Activated CD4-positive, CD25-positive, alpha-beta regulatory T cell treated with anti-CD3 and anti-CD28 coated beads, Interleukin-2, amount 50 U/mL, for 24 hours (primary cell): ENCODE measurements around the gene RRBP1.

Experiments used
- ATAC-seq, 2 donors: fragments of 150-1000 bp; cut with Tn5 transposase; one replicate each; pipeline ENCODE4 v1.10.0; 2021; ENCODE audit warnings: mild to moderate bottlenecking in 1 of 2, moderate library complexity in 1 of 2

Gene RRBP1

DNA sequence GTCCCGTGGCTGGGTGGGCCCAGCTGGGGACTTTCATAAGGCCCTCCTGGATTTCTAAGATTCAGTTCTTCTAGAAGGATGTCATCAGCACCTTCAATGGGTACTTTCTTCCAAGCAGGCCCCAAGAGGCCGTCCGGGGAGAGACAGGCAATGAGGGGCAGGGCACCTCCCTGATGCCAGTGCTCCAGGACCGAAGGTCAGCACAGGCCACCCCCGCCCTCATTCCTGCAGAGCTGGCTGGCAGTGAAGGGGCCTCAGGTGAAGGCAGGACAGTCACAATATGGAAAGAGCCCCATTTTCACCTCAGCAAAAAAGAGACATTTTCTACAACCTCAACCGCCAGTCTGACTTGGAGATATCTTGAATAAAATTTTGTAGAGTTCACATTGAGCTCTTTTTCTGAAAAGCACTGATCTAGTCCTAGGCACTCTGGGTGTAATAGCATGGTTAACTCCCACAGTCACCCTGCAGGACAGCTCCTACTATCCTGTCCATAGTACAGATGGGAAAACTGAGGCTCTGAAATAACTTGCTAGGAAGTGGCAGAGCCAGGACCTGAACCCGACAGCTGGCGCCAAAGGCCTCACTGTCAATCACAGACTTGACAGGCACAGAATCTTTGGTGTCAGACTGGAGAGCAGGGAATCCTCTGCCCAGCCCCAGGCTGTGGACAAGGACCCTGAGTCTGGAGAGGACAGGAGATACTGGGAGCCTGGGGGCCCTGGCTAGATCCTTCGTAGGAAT lies 50.3 kb downstream of the RRBP1 start:
- no peak for ATAC-seq

DNA sequence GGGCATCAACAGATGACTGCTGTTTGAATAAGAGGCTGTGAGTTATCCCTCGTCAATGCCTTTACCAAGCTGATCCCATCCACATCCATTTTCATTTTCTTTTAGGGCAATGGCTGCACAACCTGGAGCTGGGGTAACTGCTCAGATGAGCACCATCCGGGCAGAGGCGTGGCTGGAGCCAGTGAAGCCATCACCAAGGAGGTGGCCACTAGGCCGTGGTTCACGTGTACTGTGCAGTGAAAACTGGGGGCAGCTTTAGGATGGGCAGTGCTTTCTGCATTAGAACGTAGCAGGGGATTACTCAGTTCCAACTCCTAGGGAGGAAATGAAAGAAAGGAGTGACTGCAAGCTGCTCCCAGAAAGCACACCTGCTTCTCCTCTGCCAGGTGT lies 51.2 kb downstream of the RRBP1 start:
- no peak for ATAC-seq

DNA sequence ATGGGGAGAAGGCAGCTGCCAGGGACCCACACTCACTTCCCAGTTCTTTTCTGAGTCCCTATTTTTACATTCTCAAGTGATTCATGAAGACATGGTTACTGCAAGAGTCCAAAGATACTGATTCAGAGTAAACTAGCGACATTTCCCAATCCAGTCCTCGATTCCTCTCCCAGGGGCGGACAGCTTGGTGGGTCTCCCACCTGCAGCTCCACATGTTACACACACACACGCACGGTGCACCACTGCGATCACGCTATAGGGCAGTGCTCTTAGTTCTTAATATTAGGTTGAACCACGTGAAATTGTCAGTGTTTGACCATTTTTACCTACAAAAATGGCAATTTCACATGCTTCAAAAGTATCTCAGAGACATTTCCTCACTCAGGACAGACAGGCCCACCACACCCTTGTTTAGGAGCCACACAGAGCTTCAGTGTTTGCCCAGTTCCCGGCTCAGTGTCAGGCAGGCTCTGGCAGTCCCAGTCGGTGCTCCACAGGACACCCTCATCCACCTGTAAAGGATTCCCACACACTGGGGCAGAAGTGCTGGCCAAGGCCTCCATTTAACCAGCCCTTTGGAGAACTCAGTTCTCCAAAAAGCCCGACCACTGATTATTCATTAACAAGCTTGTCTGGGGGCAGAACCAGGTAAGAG lies 51.8 kb downstream of the RRBP1 start:
- no peak for ATAC-seq

DNA sequence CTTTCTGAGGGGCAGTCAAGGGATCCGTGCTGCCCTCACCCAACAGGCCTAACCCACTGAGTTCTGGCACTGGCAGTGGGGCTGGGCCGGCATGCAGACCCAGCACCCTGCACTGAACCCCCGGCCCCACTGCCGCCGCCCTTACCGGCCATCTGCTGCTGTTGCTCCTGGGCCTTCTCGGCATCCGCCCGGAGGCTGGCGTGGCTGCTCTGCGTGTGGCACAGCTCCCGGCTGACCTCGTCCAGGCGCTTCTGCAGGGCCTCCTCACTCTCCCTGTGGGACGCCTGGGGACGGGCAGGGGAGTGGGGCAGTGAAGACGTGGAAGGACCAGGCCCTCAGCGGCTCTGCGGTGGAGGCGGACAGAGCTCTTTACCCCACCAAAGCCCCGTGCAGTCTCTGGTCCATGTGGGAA lies 52.4 kb downstream of the RRBP1 start:
- ATAC-seq = no peak

DNA sequence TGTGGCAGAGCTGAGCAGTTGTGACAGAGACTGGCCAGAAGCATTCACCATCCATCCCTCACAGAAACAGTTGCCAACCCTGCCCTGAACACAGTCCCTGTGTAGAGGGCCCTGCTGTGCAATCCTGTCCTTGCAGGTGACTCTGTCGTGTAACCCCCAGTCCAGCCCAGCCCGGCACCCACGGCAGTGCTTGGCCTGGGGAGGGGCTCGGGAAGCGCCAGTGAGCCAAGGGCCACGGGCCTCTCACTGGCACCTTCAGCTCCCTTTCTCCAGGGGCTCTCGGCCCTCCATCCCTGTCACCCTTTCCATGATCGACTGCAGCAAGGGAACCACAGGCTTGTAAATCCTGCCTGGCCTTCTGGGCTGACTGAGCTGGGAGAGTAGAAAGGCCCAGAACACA lies 53.0 kb downstream of the RRBP1 start:
- ATAC-seq = no peak

DNA sequence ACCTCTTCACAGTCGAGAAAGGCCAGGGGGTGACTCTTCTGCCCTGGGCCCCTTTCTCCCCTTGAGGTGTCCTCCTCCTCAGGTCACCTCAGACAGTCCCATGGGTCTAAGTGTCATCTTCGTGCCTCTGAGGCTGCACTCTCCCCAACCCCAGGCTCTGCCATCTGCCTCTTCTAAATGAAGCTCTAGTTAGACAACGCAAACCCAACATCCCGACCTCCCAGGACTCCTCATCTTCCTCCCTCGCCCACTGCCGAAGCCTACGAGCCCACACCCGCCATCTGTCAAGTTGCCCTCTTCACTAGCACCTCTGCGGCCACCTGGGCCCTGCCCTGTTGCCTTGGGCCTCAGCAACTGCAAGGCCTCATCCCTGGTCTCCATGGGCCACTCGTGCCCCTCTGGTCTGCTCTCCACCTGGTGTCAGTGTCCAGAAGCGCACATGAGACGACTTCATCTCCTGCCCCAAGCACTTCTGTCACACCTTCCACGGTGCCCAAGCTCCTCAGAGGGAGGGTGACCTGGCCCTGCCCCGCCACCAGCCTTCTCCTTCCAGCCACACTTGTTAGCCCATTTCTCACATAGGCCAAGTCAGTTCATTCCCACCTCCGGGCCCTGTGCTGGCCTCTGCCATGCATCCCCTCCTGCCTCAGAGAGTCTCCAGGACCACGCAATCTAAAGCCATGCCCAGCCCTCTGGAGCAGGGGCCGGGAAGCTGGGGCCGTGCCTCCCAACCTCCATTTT lies 53.8 kb downstream of the RRBP1 start:
- no peak for ATAC-seq

DNA sequence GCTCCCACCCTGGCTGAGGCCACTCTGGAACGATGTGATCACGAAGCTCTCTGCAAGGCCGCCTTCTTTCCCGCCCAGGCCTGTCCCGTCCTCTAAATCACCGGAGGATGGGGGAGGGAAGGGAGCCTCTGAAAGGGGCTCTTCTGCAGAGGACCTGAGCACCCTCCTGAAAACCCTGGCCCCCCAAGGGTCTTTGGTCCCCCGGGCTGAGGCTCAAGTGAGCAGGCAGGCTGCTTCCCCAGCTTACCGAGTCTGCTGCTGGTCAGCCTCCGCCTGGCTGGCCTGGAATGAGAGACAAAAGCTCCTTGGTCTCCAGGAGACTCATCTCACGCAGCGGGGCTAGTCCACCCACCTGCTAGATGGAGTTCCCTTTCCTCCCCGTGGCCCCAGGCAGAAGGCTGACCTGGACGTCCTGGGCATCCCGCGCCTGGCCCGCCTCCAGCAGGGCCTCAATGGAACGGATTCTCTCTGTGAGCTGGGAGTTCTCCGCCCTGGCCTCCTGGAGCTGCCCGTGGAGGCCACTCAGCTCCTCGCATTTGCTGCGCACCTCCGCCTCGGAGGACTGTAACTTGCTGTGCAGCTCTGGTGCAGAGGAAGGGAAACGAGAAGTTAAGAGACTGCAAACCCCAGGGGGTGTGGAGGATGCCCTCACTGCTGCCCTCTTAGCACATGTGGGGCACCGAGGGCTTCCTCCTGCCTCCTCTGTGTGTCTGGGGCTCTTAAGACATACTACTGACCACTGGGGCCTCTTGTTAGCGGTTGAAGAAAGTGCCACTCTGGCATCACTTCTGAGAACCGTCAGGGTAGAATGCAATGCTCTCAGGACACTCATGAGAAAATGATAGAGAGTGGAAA lies 54.7 kb downstream of the RRBP1 start:
- no peak for ATAC-seq

DNA sequence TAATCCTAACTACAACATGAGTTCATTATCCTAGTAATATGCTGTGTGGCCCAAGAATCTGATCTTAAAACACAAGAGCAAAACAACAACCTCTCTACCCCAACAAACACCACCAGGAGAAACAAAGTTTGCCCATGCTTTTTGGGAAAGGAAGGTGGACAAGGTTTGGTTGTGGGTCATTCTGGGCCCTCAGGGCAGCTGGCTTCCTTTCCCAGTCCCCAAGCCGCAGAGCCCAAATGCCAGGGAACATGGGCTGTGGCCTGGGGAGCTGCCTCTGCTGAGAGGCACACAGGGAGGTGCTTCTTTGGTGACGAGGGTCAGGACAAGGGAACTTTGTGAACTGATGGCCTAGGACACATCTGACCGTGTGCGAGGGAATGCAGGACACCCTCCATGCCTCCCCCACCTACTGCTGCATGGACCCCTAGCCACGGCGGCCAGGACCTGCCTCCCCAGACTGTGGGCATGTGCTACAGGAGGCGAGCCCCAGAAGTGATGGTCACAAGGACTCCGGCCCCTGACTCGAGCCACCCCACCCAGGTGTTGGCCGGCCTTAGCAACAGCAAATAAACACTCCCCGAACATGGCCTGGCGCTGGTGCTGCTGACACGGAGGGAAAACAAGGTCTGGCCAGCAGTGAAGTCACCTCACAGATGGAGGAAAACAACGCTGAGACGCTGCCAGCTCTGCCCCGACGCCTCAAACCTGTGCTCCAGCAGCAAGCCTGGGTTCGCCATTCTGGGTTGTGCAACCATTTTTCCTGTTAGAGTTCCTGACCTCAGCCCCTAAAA lies 55.6 kb downstream of the RRBP1 start:
- no peak for ATAC-seq

DNA sequence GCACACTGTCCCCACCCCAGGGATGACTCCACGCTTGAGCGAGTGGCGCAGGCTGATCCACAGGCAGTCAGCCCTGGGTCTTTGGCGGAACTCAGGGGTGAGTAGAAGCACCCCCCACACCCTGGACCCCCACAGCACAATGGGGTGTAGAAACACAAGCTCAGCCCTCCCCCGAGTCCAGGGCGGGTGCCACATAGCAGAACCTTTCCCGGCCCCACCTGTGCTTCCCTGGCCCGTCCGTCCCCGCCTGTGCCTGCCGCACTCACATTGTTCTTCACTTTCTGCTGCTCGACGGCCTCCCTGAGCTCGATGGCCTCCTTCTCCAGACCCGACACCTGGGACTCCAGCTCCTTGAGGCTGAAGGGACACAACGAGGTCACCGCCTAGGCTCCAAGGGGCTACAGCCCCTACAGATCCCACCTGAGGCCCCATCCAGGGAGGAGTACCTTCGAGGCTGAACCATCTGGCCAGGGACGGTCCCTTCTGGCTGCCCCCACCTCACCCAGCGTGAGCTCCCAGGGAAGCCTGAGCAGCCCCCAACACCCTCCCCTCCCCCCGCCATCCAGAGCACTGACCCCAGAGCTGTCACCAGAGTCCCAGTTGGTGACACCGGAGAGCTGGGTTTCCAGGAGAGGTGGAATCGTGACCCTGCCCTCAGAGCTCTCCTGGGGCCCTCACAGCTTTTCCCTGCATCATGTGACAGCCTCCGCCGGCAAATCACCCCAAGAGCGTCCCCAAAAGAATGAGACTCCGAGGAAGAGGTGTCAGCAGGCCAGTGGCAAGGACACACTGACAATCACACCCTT lies 56.6 kb downstream of the RRBP1 start:
- no peak for ATAC-seq

DNA sequence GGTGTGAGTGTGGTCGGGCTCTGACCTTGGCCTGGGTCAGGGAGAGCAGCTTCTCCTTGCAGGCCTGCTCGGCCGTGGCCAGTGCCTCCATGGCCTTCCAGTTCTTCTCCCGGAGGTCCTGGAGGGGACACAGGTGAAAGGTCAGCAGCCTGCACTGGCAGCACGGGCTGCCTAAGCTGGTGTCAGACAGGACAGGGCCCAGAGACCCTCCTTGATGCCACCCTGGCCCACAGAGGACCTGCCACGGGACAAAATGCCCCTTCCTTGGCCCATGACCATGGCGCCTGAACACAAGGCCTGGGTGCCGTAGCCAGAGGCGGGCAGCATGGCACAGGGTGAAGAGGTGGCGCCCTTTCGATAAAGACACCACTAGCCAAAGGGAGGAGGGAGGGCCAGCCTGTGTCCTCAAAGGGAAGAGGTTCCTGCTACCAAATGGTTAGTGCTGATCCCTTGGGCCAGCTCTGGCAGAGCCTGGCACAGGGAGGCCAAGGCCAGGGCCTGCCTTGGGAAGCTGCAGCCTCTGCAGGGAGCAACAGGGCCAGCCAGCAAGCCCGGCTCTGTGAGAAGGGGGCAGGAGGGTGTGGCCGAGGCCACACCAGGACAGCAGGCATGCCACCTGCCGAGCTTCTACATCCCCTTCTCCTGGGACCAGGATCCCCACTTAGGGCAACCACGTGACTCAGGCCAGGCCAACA lies 57.3 kb downstream of the RRBP1 start:
- no peak for ATAC-seq

DNA sequence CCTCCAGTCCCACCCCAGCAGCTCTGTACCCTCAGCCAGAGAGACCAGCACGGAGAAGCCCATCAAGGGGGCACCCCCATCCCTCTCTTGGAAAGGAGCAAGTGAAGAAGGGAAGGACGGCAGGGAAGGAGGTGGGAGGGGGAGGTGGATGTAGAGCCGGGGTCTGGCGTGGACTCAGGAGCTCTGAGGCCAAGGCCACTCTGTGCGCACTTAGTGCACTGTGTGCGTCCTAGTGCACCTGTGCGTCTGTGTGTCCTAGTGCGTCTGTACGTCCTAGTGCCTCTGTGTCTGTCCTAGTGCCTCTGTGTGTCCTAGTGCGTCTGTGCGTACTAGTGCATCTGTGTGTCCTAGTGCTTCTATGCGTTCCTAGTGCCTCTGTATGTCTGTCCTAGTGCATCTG lies 58.0 kb downstream of the RRBP1 start:
- no peak for ATAC-seq

DNA sequence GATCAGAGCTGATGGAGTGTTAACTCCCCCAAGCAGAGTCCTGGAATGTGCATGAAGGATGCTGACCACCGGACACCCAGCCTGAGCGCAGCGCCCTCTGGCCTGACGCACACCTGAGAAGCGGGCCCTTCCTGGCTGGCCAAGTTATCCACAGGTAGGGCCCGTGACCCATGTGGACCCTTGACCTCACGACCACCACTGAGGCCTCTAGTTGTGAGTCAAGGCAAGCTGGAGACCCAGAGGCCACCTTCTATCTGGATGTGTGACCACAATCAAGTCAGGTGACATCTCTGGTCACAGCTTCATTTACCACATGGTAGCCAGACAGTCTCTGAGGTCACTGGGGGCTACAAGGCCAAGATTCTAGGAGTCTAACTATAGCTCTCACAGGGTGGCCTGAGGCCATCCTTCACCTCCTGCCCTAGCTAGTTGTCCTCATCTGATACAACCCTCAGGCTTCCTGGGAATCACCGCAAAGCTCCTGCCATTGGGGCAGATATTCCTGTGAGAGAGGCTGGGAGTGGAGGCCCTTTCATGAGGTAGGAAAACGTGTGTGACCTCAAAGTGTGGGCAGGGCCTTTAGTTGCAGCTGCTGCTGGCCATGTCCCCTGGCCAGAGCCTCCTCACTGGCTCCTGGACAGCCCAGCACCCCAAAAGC lies 59.1 kb downstream of the RRBP1 start:
- ATAC-seq = no peak

DNA sequence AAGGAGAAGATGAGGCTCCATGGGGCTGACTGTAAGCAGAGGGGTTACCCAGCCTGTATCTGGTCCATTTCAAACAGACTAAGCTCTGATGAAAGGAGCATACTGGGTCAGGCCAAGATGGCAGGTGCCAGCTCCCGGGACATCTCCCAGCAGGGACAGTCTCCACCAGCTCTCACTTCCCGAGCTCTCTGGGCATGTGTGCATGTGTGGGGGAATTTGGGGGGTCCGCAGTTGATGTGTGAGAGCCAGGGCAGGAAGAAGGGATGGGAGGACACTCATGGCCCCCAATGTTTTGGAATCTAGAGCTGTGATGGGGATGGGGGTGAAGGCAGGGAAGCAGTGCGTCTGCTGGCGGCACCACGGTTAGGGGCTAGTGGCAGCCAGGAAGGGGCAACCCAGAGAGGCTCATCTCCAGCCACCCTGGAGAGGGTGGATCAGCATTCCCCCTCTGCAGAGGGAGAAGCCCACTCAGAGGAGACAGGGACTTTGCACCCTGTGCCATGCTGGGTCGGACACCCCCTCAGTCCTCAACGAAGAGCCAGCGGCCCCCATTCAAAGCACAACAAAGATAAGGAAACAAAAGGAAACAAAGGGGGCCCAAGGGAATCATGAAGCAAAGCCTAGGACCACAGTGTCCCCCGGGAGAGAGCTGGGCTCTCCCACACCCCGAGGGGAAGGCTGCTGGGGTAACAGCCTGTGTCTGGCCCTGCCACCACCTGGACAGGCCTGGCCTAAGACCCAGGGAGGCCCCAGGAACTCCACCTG lies 59.8 kb downstream of the RRBP1 start:
- no peak for ATAC-seq

DNA sequence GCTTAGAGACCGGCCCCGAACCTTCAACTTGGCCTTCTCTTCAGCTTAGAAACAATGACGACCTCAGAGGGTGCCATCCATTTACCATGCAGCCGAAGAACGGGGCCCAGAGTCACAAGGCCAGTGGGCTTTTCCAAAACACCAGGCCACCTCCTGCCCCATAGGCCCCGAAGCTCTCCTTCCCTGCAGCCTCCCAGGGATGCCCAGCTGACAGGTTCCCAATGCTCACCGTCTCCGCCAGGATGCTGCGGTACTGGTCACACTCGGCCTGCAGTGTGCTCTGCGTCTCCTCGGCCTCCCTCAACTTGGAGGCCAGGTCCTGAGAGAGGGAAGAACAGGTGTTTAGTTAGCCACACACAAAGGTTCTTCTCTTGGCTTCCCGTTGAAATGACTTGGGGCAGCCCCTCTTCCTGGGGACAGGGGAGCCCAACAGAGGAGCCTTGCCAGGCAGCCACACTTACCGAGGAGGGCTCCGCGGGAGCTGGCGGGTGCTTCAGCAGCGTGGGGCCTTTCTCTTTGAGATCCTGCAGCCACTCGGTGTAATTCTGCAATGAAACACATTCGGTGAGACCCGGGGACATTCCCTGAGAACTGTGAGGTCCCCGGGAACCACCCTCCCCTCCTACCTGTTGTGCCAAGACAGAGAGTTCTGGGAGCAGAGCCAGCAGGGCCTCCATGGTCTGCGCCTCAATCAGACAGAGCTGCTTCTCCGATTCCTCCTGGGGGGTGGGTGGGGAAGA lies 60.6 kb downstream of the RRBP1 start:
- ATAC-seq = no peak

DNA sequence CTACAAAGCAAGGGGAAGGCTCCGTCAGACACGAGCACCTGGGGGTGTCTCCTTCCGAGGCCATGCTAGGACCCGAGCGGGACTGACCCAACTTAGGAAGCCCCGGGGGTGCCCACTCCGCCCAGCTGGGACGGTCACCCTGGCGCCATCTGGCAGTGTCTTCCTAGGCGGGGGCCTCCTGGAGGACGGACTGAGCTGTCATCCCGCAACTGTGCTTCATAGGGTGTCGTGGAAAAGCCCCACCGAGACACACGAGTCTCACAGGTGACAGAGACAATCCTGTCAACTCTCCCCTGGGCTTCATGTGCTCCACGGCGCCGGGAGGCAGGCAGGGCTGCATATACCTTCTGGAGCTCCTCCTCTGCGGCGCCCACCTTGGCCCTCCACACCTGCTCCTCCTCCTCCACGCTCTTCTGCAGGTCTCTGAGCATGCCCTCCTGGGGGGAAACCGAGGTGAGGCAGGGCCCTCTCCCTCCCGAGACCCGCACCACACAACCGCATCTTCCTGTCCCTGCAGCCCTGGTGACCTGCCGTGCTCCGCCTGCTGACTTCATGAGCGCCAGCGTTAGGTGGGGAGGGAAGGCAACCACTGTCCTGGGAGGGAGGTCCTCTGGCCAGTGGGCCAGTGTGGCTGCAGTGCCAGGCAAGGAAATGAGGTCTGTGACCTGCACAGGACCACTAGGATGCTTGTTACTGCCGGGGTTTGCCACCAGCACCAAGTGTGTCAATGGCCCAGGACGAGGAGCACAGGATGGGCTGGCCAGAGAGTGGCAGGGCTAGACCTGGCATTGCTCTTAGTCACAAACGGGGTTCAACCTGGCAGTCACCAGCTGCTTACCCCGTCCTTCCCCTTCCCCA lies 61.4 kb downstream of the RRBP1 start:
- no peak for ATAC-seq

DNA sequence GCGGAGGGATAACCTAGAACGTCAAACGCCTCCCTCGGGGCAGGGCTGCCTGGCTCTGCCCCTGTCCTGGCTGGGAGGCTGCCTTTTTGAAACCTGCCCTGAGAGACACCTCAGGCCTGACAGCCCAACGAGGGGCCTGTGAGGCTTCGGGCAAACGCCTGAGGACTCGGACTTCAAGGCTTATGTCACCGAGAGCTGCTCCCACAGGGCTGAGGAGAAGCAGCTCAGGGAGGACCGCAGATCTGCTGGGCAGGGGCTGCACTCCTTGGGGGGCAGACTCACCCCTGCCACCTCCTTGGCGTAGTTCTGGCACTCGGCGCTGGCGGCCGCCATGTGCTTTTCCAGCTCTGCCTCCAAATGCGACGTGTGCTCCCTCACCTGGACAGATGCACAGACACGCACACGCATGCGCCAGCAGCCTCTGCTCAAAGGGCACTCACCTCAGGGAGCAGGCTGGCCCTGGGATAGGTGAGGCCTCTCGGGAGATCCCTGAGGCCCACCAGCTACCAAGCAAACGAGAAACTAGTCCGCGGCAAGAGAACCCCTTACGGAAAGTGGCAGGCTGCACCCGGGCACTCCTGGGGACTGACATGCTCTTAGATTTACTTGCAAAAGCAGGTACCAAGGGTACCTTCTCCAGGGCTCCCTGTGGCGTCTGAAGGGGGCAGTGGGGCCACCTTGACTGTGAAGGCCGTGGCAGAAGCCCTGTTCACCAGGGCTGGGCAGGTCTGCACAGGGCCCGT lies 62.5 kb downstream of the RRBP1 start:
- no peak for ATAC-seq

DNA sequence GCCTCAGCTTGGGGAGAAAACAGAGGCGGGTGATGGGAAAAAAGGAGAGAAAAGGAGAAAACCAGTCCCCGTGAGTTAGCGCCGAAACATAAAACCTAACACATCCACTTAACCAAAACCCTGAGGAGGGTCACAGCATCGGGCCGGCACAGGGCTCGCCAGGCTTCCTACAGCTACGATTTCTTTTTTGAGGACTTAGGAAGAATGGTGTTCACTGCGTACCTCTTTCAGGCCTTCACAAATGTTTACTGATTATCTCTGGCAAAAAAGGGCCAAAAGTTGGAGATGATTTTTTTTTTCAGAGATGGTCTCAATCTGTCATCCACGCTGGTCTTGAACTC lies 63.4 kb downstream of the RRBP1 start:
- no peak for ATAC-seq
